GM12878 (cell line): Measurements from ENCODE around the gene SCRT2. TPM values are rescaled to one million over a fixed set of nuclear protein-coding genes. Genes with fewer than 3 reads are reported as not detected.

Source experiments
- ATAC-seq: fragments of 200-7000 bp; cut with Tn5 transposase; 3 replicates; pipeline ENCODE4 v1.9.1; 2020; ENCODE audit warnings: mild to moderate bottlenecking, moderate library complexity
- BruUV-seq: library from RNA; stranded (reverse); fragments of 400-500 nt; replicated peaks from 2 replicates; lab custom pipeline; 2021; lab: Mats Ljungman, UMichigan
- CTCF ChIA-PET: fragments of 300-600 bp; sonication (Branson Sonifier 250); formaldehyde crosslinking; extraction: SDS; loops from one replicate; lab custom pipeline; 2021; ENCODE audit warnings: inconsistent platforms; lab: Yijun Ruan, JAX
- POLR2A ChIA-PET: fragments of 350-600 bp; formaldehyde crosslinking; extraction: SDS; loops from one replicate; lab custom pipeline; 2021; ENCODE audit warnings: inconsistent platforms; lab: Charles Lee
- RAD21 ChIA-PET: fragments of 300-600 bp; sonication (Branson Sonifier 250); formaldehyde crosslinking; loops from one replicate; lab custom pipeline; 2023; ENCODE audit warnings: antibody characterized with exemption; ENCODE audit not compliant: unreplicated experiment; lab: Charles Lee
- SMC1A ChIA-PET: fragments of 300-600 bp; sonication (Branson Sonifier 250); formaldehyde crosslinking; loops from one replicate; lab custom pipeline; 2023; ENCODE audit not compliant: unreplicated experiment, uncharacterized antibody; lab: Charles Lee
- DNase-seq: peaks from one replicate; pipeline ENCODE4 v3.0.0-alpha.2; 2011; ENCODE audit warnings: low read depth, low spot score
- FAIRE-seq: peaks from 3 replicates; lab custom pipeline; 2011; peaks lifted over from hg19 to GRCh38; lab: Jason Lieb, UNC
- H2AFZ ChIP-seq: 2 replicates; pipeline ENCODE4 v1.6.0; 2011; ENCODE audit warnings: low read depth, low read length, control low read depth; ENCODE audit not compliant: control insufficient read depth
- H3K27ac ChIP-seq: 2 replicates; pipeline ENCODE4 v1.5.1; 2011; ENCODE audit warnings: control low read depth; ENCODE audit not compliant: control insufficient read depth, insufficient read depth
- H3K27me3 ChIP-seq, 2 experiments: replicated peaks in 1 of 2; 2 replicates each; pipeline versions ENCODE4 v1.6.0 to v1.6.1; 2011; ENCODE audit warnings: low read length in 1 of 2; ENCODE audit not compliant: control insufficient read depth in 2 of 2, insufficient read depth in 2 of 2
- H3K36me3 ChIP-seq, 2 experiments: 2 replicates each; pipeline ENCODE4 v1.5.1; 2011; ENCODE audit warnings: low read length in 1 of 2; ENCODE audit not compliant: control insufficient read depth in 2 of 2, insufficient read depth in 2 of 2
- H3K4me1 ChIP-seq: 2 replicates; pipeline ENCODE4 v1.6.1; 2011; ENCODE audit warnings: mild to moderate bottlenecking, low read length, moderate library complexity, mixed read lengths; ENCODE audit not compliant: control insufficient read depth, insufficient read depth
- H3K4me2 ChIP-seq: 2 replicates; pipeline ENCODE4 v1.6.0; 2011; ENCODE audit warnings: control low read depth; ENCODE audit not compliant: control insufficient read depth, insufficient read depth
- H3K4me3 ChIP-seq: fragments of 200-600 bp; sonication (generic); 2 replicates; pipeline ENCODE4 v1.5.1; 2016
- H3K79me2 ChIP-seq: 2 replicates; pipeline ENCODE4 v1.6.0; 2011; ENCODE audit warnings: low read length; ENCODE audit not compliant: control insufficient read depth, insufficient read depth
- H3K9ac ChIP-seq: 2 replicates; pipeline ENCODE4 v1.8.0; 2011; ENCODE audit warnings: low read length, control low read depth, mixed read lengths; ENCODE audit not compliant: control insufficient read depth, insufficient read depth
- H3K9me3 ChIP-seq: replicated peaks from 3 replicates; pipeline ENCODE4 v1.5.1; 2011; ENCODE audit warnings: mild to moderate bottlenecking, low read length; ENCODE audit not compliant: control insufficient read depth, insufficient read depth
- H4K20me1 ChIP-seq: 2 replicates; pipeline ENCODE4 v1.6.0; 2011; ENCODE audit not compliant: control insufficient read depth, insufficient read depth
- MTA3 ChIP-seq: IDR thresholded peaks from 2 replicates; pipeline ENCODE4 v1.6.1; 2012; ENCODE audit warnings: low read length, inconsistent platforms, borderline replicate concordance
- POLR2AphosphoS5 ChIP-seq: IDR thresholded peaks from 2 replicates; pipeline ENCODE4 v1.6.1; 2011; ENCODE audit warnings: mild to moderate bottlenecking, low read length, inconsistent platforms
- SIX5 ChIP-seq: IDR thresholded peaks from 2 replicates; pipeline ENCODE4 v1.6.1; 2011; ENCODE audit warnings: mild to moderate bottlenecking, low read depth, low read length, moderate library complexity; ENCODE audit not compliant: severe bottlenecking
- ZBTB40 ChIP-seq: fragments of 450-650 bp; IDR thresholded peaks from 2 replicates; pipeline ENCODE4 v1.6.1; 2016; ENCODE audit warnings: mild to moderate bottlenecking, moderate library complexity, borderline replicate concordance
- ZNF24 ChIP-seq: fragments of 450-650 bp; IDR thresholded peaks from 2 replicates; pipeline ENCODE4 v1.6.1; 2017; ENCODE audit warnings: antibody characterized with exemption, mild to moderate bottlenecking
- ZNF274 ChIP-seq: IDR thresholded peaks from one replicate; pipeline ENCODE4 v1.8.0; 2011; ENCODE audit not compliant: insufficient read length, insufficient read depth
- WGBS: methylation state at CpG from one replicate; pipeline ENCODE4 v1.1.6; 2016; ENCODE audit warnings: low lambda C conversion rate; ENCODE audit not compliant: insufficient replicate concordance, insufficient coverage; ENCODE audit errors: missing lambda C conversion rate; 5-methylcytosine and 5-hydroxymethylcytosine counted together
- in situ Hi-C: fragments of 300-500 bp; cut with MboI; formaldehyde crosslinking; loops from 9 replicates; pipeline ENCODE4 v1.14.3; 2018; ENCODE audit warnings: mixed read lengths
- intact Hi-C: fragments of 100-400 bp; cut with micrococcal nuclease; formaldehyde crosslinking; loops from one replicate; pipeline ENCODE4 v1.14.2; 2022; ENCODE audit not compliant: unreplicated experiment
- polyA plus RNA-seq, 11 experiments: library from polyadenylated mRNA; depleted of rRNA in 4 of 11; unstranded in 6 of 11; stranded (reverse) in 5 of 11; fragments of >200 nt; fragmentation: Nextera tagmentation in 4 of 11; fragmentation: Illumina TruSeq in 1 of 11; extraction: Ambion mirVana in 4 of 11; extraction: Trizol in 1 of 11; gene quantifications; 1 replicate in 1 of 11; 2 replicates in 10 of 11; pipeline versions ENCODE4 v1.2.1 to v1.2.3, GENCODE V29; 2011 to 2016; ENCODE audit warnings: inconsistent platforms in 2 of 11, missing spikeins in 2 of 11, low read depth in 1 of 11
- total RNA-seq, 4 experiments: library from RNA; depleted of rRNA in 3 of 4; stranded (reverse); fragments of >200 nt in 3 of 4; fragmentation: Illumina TruSeq in 1 of 4; extraction: Trizol in 1 of 4; gene quantifications; 2 replicates each; pipeline versions ENCODE4 v1.2.1 to v1.2.3, GENCODE V29; 2013 to 2021

Gene SCRT2
- total and polyA plus RNA-seq, 10 of the 15 experiments (the other 5 are each of a cell fraction or from before 2014, with no cell fraction given), result not detected

DNA sequence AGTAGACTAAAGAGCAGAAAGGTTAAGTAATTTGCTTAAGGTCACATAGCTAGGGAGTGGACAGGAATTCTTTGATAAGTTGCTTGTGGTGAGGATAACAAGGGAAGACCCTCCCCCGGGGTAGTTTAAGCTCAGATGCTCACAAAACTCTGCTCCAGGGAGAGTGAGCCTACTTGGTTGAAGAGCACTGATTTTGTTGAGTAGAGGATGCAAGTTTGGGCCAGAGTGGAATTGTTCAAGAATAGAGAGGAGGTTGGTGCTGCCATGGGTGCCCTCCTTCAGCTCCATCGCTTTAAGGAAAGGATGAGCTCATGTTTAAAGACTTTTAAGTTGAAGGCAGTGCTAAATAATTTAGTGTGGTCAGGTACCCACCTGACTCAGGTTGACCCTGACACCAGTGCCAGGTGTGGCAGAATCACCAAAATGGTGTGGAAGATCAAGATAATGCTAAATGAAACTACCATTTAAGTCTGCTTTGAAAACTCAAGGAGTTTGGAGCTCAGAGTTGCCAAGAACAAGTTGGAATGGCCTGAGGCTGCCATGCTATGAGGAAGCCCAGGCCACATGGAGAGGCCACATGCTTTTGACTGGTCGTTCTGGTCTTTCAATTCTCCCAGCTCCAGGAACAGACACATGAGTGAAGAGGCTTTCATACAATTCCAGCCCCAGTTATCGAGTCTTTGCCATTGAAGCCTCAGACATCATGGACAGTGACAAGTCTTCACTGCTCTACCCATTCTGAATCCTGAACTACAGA is 57.5 kb downstream of the SCRT2 start (continued):
- TF ChIP-seq ZBTB40, result no peak

GRCh38 chr20:615514-615913 is 60.1 kb downstream of the SCRT2 start:
- H4K20me1 ChIP-seq, result no peaks in the 10 kb centered on the region
- 50% methylated on average over 4 of the region's 4 CpGs for WGBS
- peaks cover 4% of the 10 kb centered on the region for H3K9me3 ChIP-seq
- ChIA-PET CTCF (interaction anchor here (0.6 kb wide), 1 partner anchor 889 kb away, joined by 3 read pairs; no protein-coding TSS in a partner anchor), POLR2A (no interaction called here), RAD21 (no interaction called here), SMC1A (interaction anchor here (1.0 to 1.1 kb wide), 2 partner anchors 26 to 53 kb away, joined by 3 read pairs; no protein-coding TSS in a partner anchor)
- BruUV-seq, result no TSS peak
- DNase-seq (no peak), ATAC-seq (peak; percentile 27; the same call in 1 of the 3 replicates), FAIRE-seq (peak; percentile 76)
- intact Hi-C loops (no loop called here), in situ Hi-C loops (no loop called here)
- H3K27ac ChIP-seq, result no peak overlapping the region
- TF ChIP-seq ZNF274 (no peak), ZNF24 (peak; percentile 57; the same call in 1 of the 2 replicates), POLR2AphosphoS5 (no peak), SIX5 (no peak), MTA3 (no peak)
- no peak overlapping the region for H3K9ac ChIP-seq
- peaks cover 6% of the 10 kb centered on the region; the same call in 1 of the 2 replicates for H3K4me1 ChIP-seq
- H3K79me2 ChIP-seq, result no peaks in the 10 kb centered on the region
- H3K4me2 ChIP-seq, result no peak overlapping the region; the same call in 1 of the 2 replicates
- H3K36me3 ChIP-seq, result no peaks in the 10 kb centered on the region
- H2AFZ ChIP-seq, result no peak overlapping the region
- H3K27me3 ChIP-seq, result peaks cover 11 to 24% of the 10 kb centered on the region in 2 experiments
- no peak overlapping the region for H3K4me3 ChIP-seq
